HEK293 (cell line): ENCODE measurements around the gene DUT.

Experiments
- BCL11B ChIP-seq: fragments of 450-650 bp; formaldehyde crosslinking; IDR thresholded peaks from 2 replicates; pipeline ENCODE4 v1.5.1; 2016; ENCODE audit warnings: low read depth, missing biosample characterization, missing genetic modification characterization
- CTCF ChIP-seq: fragments of 450-650 bp; formaldehyde crosslinking; IDR thresholded peaks from 2 replicates; pipeline ENCODE4 v1.5.1; 2016; ENCODE audit warnings: missing biosample characterization, missing genetic modification characterization
- HOXD13 ChIP-seq: sonication (generic); formaldehyde crosslinking; IDR thresholded peaks from 2 replicates; pipeline ENCODE4 v1.8.0; 2022; ENCODE audit warnings: missing genetic modification reagents, borderline replicate concordance
- KLF1 ChIP-seq: fragments of 450-650 bp; formaldehyde crosslinking; IDR thresholded peaks from 2 replicates; pipeline ENCODE4 v1.5.1; 2016; ENCODE audit warnings: missing biosample characterization, missing genetic modification characterization
- YY1 ChIP-seq: fragments of 450-650 bp; formaldehyde crosslinking; IDR thresholded peaks from 2 replicates; pipeline ENCODE4 v1.5.1; 2018; ENCODE audit warnings: missing biosample characterization, missing genetic modification characterization
- ZFP41 ChIP-seq: fragments of 450-650 bp; formaldehyde crosslinking; IDR thresholded peaks from 2 replicates; pipeline ENCODE4 v1.5.1; 2016; ENCODE audit warnings: missing biosample characterization, missing genetic modification characterization, borderline replicate concordance
- ZNF18 ChIP-seq: fragments of 450-650 bp; formaldehyde crosslinking; IDR thresholded peaks from 2 replicates; pipeline ENCODE4 v1.5.1; 2016; ENCODE audit warnings: missing biosample characterization, missing genetic modification characterization
- ZNF211 ChIP-seq: fragments of 450-650 bp; formaldehyde crosslinking; IDR thresholded peaks from 2 replicates; pipeline ENCODE4 v1.5.1; 2016; ENCODE audit warnings: low read depth, missing biosample characterization, missing genetic modification characterization
- ZNF837 ChIP-seq: fragments of 450-650 bp; formaldehyde crosslinking; IDR thresholded peaks from 2 replicates; pipeline ENCODE4 v1.5.1; 2016; ENCODE audit warnings: missing biosample characterization, missing genetic modification characterization
- ZNF843 ChIP-seq: fragments of 450-650 bp; formaldehyde crosslinking; IDR thresholded peaks from 2 replicates; pipeline ENCODE4 v1.5.1; 2016; ENCODE audit warnings: missing biosample characterization, missing genetic modification characterization
- TF ChIP-seq, protein P1 (sequence below): fragments of 450-650 bp; formaldehyde crosslinking; IDR thresholded peaks from 2 replicates; pipeline ENCODE4 v1.5.1; 2016; ENCODE audit warnings: missing biosample characterization, missing genetic modification characterization

DNA sequence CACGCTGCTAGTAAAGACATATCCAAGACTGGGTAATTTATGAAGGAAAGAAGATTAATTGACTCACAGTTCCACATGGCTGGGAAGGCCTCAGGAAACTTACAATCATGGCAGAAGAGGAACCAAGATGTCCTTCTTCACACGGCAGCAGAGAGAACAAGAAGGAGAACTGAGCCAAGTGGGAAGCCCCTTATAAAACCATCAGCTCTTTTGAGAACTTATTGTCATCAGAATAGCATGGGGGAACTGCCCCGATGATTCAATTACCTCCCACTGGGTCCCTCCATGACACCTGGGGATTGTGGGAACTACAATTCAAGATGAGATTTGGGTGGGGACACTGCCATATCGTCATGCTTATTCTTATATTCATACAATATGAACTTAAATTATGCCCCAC lies 49.0 kb downstream of the DUT start:
- TF ChIP-seq YY1 (tag by site-specific recombination) (no peak), KLF1 (tag by site-specific recombination) (no peak), ZFP41 (tag by site-specific recombination) (no peak), ZNF843 (tag by site-specific recombination) (no peak), CTCF (no peak), ZNF211 (tag by site-specific recombination) (no peak), HOXD13 (CRISPR knock-in tag) (no peak), BCL11B (tag by site-specific recombination) (no peak), ZNF18 (no peak), ZNF837 (tag by site-specific recombination) (no peak)
- TF ChIP-seq, protein P1, sequence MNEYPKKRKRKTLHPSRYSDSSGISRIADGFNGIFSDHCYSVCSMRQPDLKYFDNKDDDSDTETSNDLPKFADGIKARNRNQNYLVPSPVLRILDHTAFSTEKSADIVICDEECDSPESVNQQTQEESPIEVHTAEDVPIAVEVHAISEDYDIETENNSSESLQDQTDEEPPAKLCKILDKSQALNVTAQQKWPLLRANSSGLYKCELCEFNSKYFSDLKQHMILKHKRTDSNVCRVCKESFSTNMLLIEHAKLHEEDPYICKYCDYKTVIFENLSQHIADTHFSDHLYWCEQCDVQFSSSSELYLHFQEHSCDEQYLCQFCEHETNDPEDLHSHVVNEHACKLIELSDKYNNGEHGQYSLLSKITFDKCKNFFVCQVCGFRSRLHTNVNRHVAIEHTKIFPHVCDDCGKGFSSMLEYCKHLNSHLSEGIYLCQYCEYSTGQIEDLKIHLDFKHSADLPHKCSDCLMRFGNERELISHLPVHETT (tag by site-specific recombination): no peak
